Stimulated activated CD8-positive, alpha-beta memory T cell treated with anti-CD3 and anti-CD28 coated beads, Interleukin-7, amount 100 ng/mL, for 1 hour (primary cell): ENCODE data around the gene UNC93B1.
"Not testable (repeated sequence)": the region's sequence is repeated elsewhere in the genome, so short reads cannot be mapped to it uniquely, and the experiment has no call there.

Experiments
- DNase-seq, 2 donors: peaks; one replicate each; pipeline ENCODE4 v3.0.0-alpha.2; 2020; ENCODE audit warnings: low read depth in 2 of 2

The UNC93B1 gene

DNA sequence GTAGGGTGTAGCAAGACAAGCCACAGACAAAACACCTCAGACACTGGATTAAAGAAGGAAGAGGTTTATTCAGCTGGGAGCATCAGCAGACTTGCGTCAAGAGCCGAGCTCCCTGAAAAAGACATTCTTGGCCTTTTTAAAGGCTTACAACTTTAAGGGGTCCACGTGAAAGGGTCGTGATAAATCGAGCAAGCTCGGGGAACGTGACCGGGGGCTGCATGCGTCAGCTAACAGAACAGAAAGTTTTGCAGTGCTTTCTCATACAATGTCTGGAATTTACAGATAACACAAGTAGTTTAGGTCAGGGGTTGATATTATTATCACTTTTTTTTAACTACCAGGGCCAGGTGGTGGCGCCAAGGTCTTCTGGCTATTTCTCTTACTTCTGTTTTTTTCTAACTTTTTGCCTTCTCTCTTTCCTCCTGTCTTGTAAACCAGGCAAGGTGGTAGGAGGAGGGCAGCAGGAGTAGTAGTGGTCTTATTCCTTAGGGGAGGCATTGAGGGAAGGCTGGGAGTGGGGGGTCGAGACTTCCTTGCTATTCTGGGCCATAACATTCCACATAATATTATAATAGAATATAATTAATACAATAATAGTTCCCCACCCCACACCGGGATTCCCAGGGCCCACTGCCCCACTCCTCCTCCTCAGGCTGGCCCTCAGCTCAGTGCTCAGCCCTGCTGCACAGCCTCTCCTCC, 5.6 kb upstream of the UNC93B1 start:
- DNase-seq = no peak

DNA sequence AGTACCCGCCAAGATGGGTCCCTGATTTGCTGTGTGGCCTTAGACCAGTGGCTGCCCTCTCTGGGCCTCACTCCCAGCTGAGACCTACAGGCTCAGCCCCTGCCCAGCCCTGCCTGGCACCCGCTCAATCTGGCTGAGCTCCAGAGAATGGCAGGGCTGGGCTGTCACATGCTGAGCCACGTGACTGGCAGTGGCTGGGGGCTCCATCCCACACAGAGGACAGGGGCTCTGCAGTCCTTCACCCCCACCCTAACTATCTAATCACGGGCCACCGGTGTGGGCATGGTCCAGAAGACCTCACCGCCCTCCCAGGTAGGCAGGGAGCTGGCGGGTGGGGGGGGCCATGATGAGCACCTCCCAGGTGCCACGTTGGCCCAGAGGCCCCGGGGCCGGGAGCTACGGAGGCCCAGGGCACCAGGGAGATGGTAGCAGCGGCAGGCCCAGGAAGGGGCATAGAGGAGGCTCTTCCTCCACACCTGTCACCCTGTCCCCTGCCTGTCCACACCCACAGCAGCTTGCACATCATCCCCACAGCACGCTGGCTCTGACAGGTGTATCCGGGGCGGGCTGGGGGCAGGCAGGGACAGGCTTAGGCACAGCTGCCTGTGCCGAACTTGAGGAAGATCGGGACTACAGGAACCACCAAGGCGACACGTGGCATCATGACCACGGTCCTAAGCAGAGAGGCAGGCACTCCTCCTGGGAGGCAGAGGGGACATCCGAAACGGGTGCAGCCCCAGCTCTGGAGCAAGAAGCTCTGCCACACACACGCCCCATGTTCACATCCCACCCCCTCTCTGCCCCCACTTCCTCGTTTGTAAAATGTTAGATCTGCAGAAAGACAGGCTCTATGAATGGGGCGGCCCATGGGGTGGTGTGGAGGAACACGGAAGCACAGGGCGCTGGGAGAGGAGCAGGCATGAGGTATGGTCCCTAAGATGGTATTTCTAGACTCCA, 4.8 kb upstream of the UNC93B1 start:
- no peak for DNase-seq

DNA sequence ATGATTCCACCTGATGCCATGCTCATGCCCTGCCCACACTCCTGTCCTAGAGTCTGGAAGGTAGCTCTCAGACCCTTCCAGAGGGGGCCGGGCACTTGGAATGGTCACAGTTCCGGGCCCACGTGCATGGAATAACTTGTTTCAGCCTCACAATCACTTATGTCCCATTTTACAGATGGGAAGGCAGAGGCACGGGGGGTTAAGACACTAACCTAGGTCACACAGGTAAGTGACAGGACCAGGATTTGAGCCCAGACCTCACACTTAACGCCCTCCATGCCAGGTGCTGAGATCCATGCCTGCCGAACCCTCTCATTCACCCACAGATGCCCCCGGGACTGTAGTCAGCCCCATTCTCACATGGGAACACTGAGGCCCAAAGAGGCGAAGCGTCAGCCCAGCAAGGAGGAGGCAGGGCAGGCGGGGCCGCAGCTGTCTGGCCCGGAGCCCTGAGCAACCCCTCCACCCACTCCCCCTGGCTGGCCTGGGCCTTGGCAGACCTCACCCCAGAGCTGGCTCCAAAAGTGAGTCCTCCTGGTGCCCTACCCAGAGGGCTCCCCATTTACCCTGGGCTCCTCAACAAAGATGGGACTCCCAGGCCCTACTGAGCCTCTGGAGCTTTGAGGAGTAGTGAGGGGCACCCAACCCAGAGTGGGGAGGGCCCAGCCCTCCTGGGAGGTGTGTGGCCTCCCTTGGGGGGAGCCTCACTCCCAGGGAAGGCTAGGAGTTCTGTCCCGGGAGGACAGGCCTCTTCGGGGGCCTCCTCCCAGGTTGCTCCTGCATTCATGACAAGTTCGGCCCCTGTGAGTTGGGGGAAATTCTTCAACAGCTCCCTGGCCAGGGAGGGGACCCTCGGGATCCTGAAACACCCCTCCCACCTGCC, 3.8 kb upstream of the UNC93B1 start:
- DNase-seq = no peak

DNA sequence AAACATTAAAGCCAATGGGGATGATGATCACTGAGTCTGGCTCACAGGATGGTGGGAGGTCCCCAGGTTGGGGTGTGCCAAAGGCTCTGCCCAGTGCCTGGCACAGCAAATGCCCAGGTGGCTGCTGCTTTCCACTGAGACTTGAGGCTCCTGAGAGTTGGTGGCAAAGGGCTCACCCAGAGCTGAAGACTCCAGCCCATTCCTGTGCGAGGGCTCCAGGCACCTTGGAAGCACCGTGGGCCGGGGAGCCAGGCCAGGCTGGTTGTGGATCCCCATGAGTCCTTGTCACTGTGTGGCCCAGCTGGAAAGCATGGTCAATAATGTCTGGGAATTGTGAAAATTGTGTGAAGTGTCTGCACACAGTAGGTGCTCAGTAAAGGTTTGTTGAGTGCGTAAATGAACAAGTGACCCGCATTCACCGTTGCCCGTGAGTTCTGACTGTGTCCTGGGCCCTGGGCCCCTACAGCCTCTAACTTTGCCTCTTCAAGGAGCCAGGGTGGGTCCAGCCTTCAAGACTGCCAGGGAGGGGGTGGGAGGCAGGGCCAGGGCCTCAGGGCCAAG, 2.8 kb upstream of the UNC93B1 start:
- DNase-seq = no peak

DNA sequence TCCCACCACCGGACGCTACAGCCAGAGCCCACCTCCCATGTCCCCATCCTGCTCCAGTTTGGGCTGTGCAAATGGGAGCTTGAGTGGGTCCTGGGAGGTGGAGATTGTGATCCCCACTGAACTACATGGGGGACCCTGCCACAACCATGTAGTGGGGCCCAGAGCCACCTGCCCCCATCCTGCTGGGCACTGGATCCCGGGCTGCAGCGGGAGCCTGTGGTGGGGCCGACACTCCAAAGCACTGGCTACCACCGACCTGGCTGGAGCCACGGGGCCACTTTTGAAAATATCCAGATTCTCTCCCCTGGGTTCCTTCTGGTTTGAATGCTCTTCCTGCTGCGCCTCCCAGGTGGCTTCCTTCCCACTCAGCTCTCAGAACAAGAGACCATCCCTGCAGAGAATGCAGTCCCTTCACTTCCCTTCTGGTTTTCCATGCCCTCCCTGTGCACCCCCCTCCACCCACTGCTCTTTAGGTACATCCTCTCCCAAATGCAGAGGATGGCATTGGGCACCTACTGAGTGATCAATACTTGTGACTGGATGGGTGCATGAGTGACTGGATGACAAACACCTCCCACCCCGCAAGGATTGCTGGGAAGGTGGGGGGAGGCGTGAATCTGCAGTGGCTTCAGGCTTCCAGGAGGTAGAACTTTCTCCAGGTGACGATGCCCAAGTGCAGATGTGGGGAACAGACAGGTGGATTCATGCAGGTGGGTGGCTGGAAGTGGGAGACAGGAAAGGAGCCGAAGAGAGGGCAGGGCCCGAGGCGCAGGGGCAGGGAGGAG, 846 bp upstream of the UNC93B1 start:
- DNase-seq = no peak

DNA sequence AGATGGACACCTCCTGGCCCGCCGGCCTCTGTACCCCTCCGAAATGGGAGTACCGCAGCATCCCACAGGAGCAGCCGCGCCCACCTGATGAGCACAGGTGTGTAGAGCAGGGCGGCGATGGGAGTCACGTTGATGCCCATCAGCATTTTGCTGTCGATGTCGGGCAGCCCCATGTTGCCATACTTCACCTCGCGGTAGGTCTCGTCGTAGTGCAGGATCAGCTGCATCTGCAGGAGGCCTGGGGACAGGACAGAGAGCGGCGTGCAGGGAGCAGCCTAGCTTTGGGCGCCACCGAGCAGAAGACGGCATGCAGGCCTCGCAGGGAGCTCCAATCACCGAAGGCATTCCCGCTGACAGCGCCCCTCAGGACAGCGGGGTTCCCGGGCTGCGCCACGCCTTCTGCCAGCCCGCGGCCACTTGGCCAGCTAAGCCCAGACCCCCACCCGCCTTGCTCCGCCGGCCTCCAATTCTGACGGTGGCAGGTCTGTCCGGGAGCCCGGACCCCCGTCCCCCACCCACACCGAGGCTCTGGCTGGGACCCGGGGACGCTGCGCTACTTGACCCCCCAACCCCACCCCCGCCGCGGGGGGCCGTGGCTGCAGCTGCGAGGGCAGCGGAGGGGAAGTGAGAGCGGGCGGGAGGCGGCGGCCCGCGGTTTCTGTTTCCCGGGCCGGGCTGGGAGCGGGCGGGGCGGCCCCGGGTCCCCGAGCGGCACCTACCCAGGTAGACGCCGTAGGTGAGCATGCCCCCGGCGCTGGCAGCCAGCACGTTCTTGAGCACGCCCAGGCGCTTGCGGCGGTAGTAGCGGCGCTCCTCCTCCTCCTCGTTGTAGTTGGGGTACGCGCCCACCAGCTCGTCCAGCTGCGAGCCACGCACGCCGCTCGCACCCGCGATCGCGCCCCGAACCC, 705 bp downstream of the UNC93B1 start:
- peak in 1 of 2 donors; percentile 17 for DNase-seq

DNA sequence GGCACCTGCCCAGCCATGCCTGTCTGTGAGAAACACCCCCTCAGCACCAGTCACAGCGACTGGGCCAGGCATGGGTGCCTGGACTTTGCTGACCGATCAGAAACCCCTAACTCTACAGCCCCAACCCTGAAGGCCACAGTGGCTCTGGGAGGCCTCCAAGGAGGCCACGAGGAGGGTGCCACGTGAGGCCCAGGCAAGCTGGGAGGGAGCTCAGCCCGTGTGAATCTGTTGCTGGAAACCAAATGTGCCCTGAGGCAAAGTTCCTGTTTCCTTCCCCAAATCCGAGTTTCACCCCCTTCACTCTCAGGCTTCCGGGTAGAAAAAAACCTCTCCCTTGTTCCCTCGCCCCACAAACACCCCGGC, 1.3 kb downstream of the UNC93B1 start:
- DNase-seq = no peak

DNA sequence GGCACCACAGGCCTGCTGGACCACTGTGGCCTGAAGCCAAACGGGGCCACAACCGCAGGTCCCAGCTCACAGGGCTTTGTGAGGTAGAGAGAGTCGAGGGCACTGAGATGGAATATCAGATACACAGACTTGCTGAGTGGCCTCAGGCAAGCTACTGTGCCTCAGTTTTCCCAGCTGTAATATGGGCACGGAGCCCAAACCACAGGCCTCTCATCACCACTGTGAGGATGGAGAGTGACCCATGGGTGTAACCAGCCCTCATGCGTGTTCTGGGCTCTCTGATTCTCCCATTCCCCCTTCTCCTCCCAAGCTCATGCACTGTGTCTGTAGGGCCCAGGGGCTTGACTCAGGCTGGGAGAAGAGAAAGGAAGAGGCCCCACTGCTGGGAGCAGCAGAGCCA, 4.2 kb downstream of the UNC93B1 start:
- DNase-seq = no peak

DNA sequence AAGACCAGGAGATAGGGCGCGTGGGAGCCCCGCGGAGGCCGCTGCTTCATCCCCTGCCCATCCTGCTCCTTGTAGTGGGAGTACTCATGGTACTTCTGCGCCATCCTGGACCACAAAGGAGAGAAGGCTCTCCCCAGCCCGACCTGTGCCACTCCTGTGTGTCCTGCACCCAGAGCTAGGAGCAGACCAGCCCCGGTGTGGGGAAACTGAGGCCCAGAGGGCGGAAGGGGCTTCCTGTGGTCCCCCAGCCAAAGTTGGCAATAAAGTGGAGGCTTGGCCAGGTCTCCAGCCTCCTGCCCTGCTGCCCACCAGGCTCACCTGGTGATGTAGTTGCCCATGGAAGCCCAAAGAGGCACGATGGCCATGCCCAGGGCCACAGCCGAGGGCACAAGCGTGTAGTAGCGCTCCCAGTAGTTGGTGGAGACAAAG, 4.7 kb downstream of the UNC93B1 start:
- no peak for DNase-seq

DNA sequence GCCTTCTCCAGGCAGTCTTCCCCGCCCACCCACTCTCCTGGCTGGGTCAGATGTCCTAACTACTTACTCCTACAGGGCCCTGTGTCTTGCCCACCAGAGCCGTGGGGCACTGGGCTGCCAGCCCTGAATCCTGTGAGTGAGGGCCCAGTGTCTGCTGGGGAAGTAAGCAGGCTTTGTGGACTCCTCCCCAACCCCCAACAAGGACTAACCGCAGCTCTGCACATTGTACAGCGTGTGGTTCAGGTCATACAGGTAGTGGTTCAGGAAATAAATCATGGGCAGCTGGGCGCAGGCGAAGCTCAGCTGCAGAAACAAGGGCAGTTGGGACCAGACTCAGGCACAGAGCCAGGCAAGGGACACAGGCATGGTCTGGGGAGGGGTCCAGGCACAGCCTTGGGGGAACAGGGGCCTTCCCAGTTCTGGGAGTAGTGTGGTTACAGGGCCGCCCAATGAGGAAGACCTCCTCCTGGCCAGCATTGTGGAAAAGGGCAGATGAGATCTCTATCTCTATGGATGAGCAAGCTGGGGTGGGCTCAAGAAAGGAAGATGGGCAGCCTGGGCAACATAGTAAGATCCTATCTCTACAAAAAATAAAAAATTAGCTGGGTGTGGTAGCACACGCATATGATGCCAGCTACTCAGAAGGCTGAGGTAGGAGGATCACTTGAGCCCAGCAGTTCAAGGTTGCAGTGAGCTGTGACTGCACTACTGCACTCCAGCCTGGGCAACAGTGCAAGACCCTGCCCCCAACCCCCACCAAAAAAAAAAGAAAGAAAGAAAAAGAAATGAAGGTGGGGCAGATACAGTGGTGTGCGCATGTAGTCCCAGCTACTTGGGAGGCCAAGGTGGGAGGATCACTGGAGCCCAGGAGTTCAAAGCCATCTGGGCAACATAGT, 5.5 kb downstream of the UNC93B1 start:
- DNase-seq = no peak

DNA sequence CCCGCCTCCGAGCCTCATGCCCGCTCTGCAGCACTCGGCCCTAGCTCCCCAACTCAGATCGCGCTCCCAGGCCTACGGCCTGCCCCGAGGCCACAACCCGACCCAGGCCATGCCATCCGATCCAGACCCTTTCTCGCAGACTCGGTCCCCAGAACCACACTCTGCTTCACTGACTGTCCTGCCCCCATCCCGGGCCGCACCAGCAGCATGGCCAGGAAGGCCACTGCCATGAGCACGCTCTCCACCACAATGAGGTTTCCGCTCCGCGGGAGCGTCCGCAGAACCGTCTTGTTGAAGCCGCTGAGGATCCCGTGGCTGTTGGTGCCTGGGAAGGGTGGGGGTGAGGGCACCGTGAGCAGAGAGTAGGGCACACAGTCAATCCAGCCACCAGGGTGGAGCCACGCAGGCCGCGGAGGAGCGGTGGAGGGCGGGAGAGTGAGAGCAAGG, 6.4 kb downstream of the UNC93B1 start:
- DNase-seq = no peak

DNA sequence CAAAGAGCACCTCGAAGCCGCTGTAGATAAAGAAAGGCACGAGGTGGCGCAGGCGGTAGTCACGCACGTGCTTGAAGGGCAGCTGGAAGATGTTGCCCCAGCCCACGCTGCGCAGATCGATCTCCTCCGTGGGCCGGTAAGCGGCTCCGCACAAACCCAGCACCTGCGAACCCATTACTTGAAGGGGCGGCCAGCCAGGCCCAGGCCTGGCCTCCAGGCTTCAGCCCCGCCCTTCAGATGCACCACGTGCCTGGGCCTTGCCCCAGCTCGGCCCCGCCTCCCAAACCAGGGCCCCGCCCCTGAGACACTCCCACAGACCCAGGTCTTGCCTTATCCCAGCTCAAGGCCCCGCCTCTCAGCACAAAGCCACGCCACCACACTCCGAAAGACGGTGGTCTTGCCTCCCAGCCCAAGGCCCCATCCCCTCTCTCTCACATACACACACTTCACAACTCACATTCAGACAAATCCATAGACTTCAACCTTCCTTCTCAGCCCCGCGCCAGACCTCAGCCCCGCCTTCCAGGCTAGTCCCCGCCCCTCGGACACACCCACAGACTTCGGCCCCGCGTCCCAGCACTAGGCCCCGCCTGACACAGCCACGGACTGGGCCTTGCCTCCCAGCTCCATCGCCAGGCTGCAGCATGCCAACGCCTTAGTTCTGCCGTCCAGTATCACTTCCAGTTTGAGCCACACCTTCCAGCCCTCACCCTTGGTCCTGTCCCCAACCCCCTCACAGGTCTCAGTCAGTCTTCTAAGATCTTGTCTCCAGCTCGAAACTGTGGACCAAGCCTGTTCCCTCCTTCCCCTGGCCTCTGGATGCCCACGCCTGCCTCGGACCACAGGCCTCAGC, 7.0 kb downstream of the UNC93B1 start:
- DNase-seq = no peak

DNA sequence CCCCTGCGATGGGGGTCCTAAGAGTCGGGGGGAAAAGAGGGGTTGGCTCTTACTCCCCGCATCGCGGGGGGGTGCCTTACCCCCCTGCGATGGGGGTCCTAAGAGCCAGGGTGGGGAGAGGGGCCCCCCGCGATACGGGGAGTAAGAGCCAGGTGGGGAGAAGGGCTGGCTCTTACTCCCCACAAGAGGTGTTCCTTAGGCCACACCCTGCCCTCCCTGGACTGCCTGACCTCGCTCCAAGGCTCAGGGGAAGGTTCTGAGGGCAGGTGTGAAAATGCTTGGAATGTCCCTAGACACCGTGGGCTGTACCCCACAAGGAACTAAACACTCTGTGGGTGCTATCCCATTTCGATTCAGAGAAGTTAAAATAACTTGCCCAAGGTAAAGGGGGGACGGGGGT, 7.8 kb downstream of the UNC93B1 start:
- DNase-seq = no peak

DNA sequence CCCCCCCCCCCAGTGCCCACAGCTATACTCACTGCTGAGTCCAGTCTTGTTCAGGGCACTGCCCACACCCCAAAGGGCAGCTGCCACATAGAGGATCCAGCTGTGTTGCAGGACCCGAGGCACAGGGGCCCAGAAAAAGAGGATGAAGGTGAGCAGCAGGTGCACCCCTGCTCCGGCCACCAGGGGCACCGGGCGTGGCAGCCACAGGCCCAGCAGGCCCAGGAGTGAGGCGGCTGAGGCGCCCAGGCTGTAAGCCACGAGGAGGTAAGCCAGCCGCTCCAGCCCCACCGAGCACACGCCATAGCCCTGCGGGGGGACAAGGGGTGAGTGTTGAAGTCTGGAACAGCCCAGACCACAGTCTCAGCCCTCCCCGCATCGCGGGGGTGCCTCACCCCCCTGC, 8.3 kb downstream of the UNC93B1 start:
- not testable (repeated sequence) for DNase-seq

DNA sequence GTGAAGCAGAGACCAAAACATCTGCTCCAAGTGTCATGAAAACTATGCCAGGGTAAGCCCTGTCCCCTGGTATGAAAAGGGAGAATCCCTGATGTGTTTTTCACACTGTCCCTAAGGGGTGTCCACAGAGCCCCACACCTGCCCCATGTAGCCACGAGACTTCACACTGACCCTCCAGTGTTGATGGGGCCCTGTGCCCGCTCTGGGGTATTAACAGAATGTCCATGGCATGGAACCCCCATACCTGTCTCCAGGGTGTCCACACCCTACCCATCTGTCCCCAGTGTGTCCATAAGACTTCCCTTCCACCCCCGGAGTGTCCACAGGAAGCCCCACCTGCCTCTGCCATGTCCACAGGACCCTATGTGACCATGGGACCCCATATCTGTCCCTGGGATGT, 8.8 kb downstream of the UNC93B1 start:
- not testable (repeated sequence) for DNase-seq

DNA sequence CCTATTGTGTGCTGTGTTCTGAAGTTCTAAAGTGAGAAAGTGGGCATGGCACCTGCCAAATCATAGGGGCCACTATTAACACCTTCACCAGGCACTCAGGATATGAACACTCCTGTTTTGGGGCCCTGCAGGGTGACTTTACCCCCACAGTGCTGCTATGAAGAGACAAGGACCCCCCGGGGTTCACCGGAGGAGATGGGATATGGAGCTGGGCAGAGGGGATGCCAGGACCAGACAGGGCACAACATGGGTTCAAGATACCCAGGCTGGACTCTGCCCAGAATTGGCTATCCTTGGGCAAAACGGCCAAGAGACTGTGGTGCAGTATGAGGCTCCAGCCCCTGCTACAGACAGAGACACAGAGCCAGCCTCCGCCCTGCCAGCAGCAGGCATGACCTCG, 9.5 kb downstream of the UNC93B1 start:
- not testable (repeated sequence) for DNase-seq

DNA sequence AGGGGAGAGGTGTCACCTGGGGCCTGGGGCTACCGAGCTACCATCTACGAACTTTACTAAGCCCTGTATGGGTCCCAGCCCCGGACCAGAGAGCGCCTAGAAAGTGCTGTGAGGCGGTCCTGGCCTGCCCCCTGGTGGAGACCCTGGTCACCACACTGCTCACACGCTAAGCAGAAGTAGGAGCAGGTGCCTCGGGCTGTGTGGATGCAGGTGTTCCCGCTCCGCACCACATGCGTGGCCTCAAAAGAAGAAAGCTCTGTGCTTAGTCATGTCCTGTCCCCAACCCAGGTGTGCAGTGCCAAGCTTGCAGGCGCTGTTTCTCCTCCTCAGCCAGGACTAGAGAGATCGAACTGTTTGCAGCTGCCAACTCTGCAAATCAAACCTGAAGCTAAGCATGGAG, 10.1 kb downstream of the UNC93B1 start:
- not testable (repeated sequence) for DNase-seq
